Skeletal muscle tissue (tissue), 4 donors: ENCODE data around the gene ZNF646. TPM values are rescaled to one million over a fixed set of nuclear protein-coding genes. Genes with fewer than 3 reads are reported as not detected.

Experiments
- H3K27ac ChIP-seq: one replicate; pipeline ENCODE4 v1.7.0; 2013; ENCODE audit warnings: mild to moderate bottlenecking, low read depth, low read length, inconsistent platforms
- H3K27me3 ChIP-seq, 3 donors: one replicate each; pipeline ENCODE4 v1.7.0; 2013; ENCODE audit warnings: low read length in 3 of 3; ENCODE audit not compliant: control insufficient read depth in 3 of 3, insufficient read depth in 3 of 3
- H3K36me3 ChIP-seq, 3 donors: one replicate each; pipeline ENCODE4 v1.7.0; 2013; ENCODE audit warnings: low read length in 3 of 3; ENCODE audit not compliant: control insufficient read depth in 3 of 3, insufficient read depth in 3 of 3
- H3K4me1 ChIP-seq, 3 donors: one replicate each; pipeline ENCODE4 v1.7.0; 2013; ENCODE audit warnings: low read length in 3 of 3, mild to moderate bottlenecking in 3 of 3; ENCODE audit not compliant: control insufficient read depth in 3 of 3, insufficient read depth in 3 of 3
- H3K4me3 ChIP-seq, 3 donors: one replicate each; pipeline ENCODE4 v1.7.0; 2013; ENCODE audit warnings: low read length in 3 of 3
- H3K9ac ChIP-seq, 3 donors: one replicate each; pipeline ENCODE4 v1.7.0; 2013; ENCODE audit warnings: low read length in 3 of 3, mild to moderate bottlenecking in 3 of 3, moderate library complexity in 2 of 3, low read depth in 1 of 3
- H3K9me3 ChIP-seq, 3 donors: one replicate each; pipeline ENCODE4 v1.7.0; 2013; ENCODE audit warnings: low read length in 3 of 3; ENCODE audit not compliant: control insufficient read depth in 3 of 3
- total RNA-seq: library from RNA; depleted of rRNA; stranded (reverse); fragments of >200 nt; gene quantifications from one replicate; pipeline ENCODE4 v1.2.3, GENCODE V29; 2014
- donor health status: Osteomylitis.

Gene ZNF646
- 9.4 TPM for total RNA-seq

GRCh38 chr16:31073970-31074813, at the start of gene ZNF646, which contains the start of gene ZNF668:
Gene ZNF646, plus strand, starts transcription at chr16:31074422. Its CDS starts 1,903 bp downstream, at chr16:31076325.
Gene ZNF668, minus strand, starts transcription at chr16:31074240. Its CDS starts 9,781 bp downstream, at chr16:31064459.
- H3K4me1 ChIP-seq = peaks cover 24 to 33% (median 29%) of the 10 kb centered on the region in 3 donors

GRCh38 chr16:31025339-31025738, 48.9 kb upstream of the ZNF646 start:
- no peak overlapping the region for H3K4me3 ChIP-seq
- no peaks in the 10 kb centered on the region for H3K36me3 ChIP-seq
- no peaks in the 10 kb centered on the region for H3K9me3 ChIP-seq
- no peaks in the 10 kb centered on the region for H3K27me3 ChIP-seq
- H3K27ac ChIP-seq = no peak overlapping the region
- peaks cover 0 to 15% (median 5%) of the 10 kb centered on the region in 3 donors for H3K4me1 ChIP-seq
- no peak overlapping the region for H3K9ac ChIP-seq

More at GRCh38 chr16:31073970-31074813, at the start of gene ZNF646, which contains the start of gene ZNF668:
- Histone ChIP-seq H3K27me3 (no peaks in the 10 kb centered on the region), H3K27ac (peak within 1 kb of the TSS; percentile 94), H3K4me3 (peak within 1 kb of the TSS; percentile 100), H3K9me3 (no peaks in the 10 kb centered on the region), H3K36me3 (peaks cover 30 to 32% (median 31%) of the 10 kb centered on the region in 3 donors), H3K9ac (peak within 1 kb of the TSS; percentile 94 to 98 (median 97))

GRCh38 chr16:31029272-31029671, 45.0 kb upstream of the ZNF646 start:
- Histone ChIP-seq H3K9me3 (no peaks in the 10 kb centered on the region), H3K9ac (no peak overlapping the region), H3K27me3 (no peaks in the 10 kb centered on the region), H3K36me3 (no peaks in the 10 kb centered on the region), H3K4me3 (no peak overlapping the region), H3K27ac (no peak overlapping the region), H3K4me1 (peaks cover 8 to 14% (median 9%) of the 10 kb centered on the region in 3 donors)

GRCh38 chr16:31031276-31031675, 42.9 kb upstream of the ZNF646 start:
- no peak overlapping the region for H3K27ac ChIP-seq

GRCh38 chr16:31032736-31033708, 41.2 kb upstream of the ZNF646 start, which contains the start of gene STX4:
Gene STX4, plus strand, starts transcription at chr16:31033558. Its CDS starts 248 bp downstream, at chr16:31033806.
- Histone ChIP-seq H3K4me1 (peaks cover 12 to 24% (median 15%) of the 10 kb centered on the region in 3 donors), H3K9ac (peak within 1 kb of the TSS; percentile 94 to 96 (median 96)), H3K9me3 (no peaks in the 10 kb centered on the region), H3K27me3 (no peaks in the 10 kb centered on the region), H3K4me3 (peak within 1 kb of the TSS; percentile 97 to 98 (median 98)), H3K36me3 (peaks cover 17 to 21% (median 21%) of the 10 kb centered on the region in 3 donors), H3K27ac (peak within 1 kb of the TSS; percentile 98)

More at GRCh38 chr16:31031276-31031675, 42.9 kb upstream of the ZNF646 start:
- Histone ChIP-seq H3K9me3 (no peaks in the 10 kb centered on the region), H3K9ac (no peak overlapping the region), H3K27me3 (no peaks in the 10 kb centered on the region), H3K4me3 (no peak overlapping the region), H3K36me3 (peaks cover 8 to 15% (median 11%) of the 10 kb centered on the region in 3 donors), H3K4me1 (peaks cover 12 to 23% (median 14%) of the 10 kb centered on the region in 3 donors)

GRCh38 chr16:31033709-31034492, 40.3 kb upstream of the ZNF646 start:
- peaks cover 12 to 24% (median 15%) of the 10 kb centered on the region in 3 donors for H3K4me1 ChIP-seq
- H3K36me3 ChIP-seq = peaks cover 26 to 30% (median 29%) of the 10 kb centered on the region in 3 donors
- no peaks in the 10 kb centered on the region for H3K9me3 ChIP-seq
- H3K27ac ChIP-seq = peak overlapping the region; percentile 98
- H3K4me3 ChIP-seq = peak overlapping the region; percentile 97 to 98 (median 98)
- peak overlapping the region; percentile 94 to 96 (median 96) for H3K9ac ChIP-seq
- H3K27me3 ChIP-seq = no peaks in the 10 kb centered on the region

- no peak overlapping the region for H3K27ac ChIP-seq
- H3K4me1 ChIP-seq = peaks cover 12 to 24% (median 15%) of the 10 kb centered on the region in 3 donors
- no peak overlapping the region for H3K9ac ChIP-seq
- H3K27me3 ChIP-seq = no peaks in the 10 kb centered on the region
- peaks cover 46 to 50% (median 49%) of the 10 kb centered on the region in 3 donors for H3K36me3 ChIP-seq
- H3K4me3 ChIP-seq = no peak overlapping the region
- H3K9me3 ChIP-seq = no peaks in the 10 kb centered on the region
Measured at GRCh38 chr16:31036691-31037090, 37.5 kb upstream of the ZNF646 start.

GRCh38 chr16:31038993-31039392, 35.2 kb upstream of the ZNF646 start:
- Histone ChIP-seq H3K4me1 (peaks cover 6 to 12% (median 8%) of the 10 kb centered on the region in 3 donors), H3K9me3 (no peaks in the 10 kb centered on the region), H3K4me3 (no peak overlapping the region), H3K27ac (no peak overlapping the region), H3K9ac (no peak overlapping the region), H3K36me3 (peaks cover 59 to 64% (median 62%) of the 10 kb centered on the region in 3 donors), H3K27me3 (no peaks in the 10 kb centered on the region)

- Histone ChIP-seq H3K4me3 (no peak overlapping the region), H3K4me1 (no peaks in the 10 kb centered on the region), H3K9ac (no peak overlapping the region), H3K27ac (no peak overlapping the region), H3K27me3 (no peaks in the 10 kb centered on the region), H3K9me3 (no peaks in the 10 kb centered on the region), H3K36me3 (peaks cover 43 to 45% (median 43%) of the 10 kb centered on the region in 3 donors)
Measured at GRCh38 chr16:31042866-31043265, 31.4 kb upstream of the ZNF646 start.
